OCI-LY7 (cell line): ENCODE measurements around the gene SMARCB1. TPM values are rescaled to one million over a fixed set of nuclear protein-coding genes. Genes with fewer than 3 reads are reported as not detected.

ENCODE experiments used
- BruUV-seq: library from RNA; stranded (reverse); fragments of 400-500 nt; replicated peaks from 2 replicates; lab custom pipeline; 2021; lab: Mats Ljungman, UMichigan
- CTCF ChIA-PET: fragments of 300-600 bp; sonication (Branson Sonifier 250); formaldehyde crosslinking; loops from one replicate; lab custom pipeline; 2022; ENCODE audit warnings: antibody characterized with exemption; ENCODE audit not compliant: unreplicated experiment; lab: Charles Lee
- POLR2A ChIA-PET: fragments of 300-600 bp; sonication (Branson Sonifier 250); formaldehyde crosslinking; loops from one replicate; lab custom pipeline; 2022; ENCODE audit warnings: antibody characterized with exemption; lab: Charles Lee
- DNase-seq: peaks from one replicate; pipeline ENCODE4 v3.0.0-alpha.2; 2015; ENCODE audit warnings: low spot score
- H2AFZ ChIP-seq: fragments of 200-600 bp; sonication (generic), shearing (Covaris generic); 2 replicates; pipeline ENCODE4 v1.6.1; 2014; ENCODE audit warnings: mild to moderate bottlenecking, antibody characterized with exemption, low read length, moderate library complexity
- H3K27ac ChIP-seq: fragments of 200-600 bp; sonication (generic); 2 replicates; pipeline ENCODE4 v1.5.1; 2014; ENCODE audit warnings: mixed run types, low read depth, mild to moderate bottlenecking, moderate library complexity, low read length, inconsistent platforms; ENCODE audit not compliant: poor library complexity, severe bottlenecking
- H3K36me3 ChIP-seq: fragments of 200-600 bp; sonication (generic); 2 replicates; pipeline ENCODE4 v1.6.1; 2014; ENCODE audit warnings: mild to moderate bottlenecking, antibody characterized with exemption, low read length, moderate library complexity, mixed read lengths; ENCODE audit not compliant: insufficient read depth
- H3K4me1 ChIP-seq: fragments of 200-600 bp; sonication (generic); 2 replicates; pipeline ENCODE4 v1.5.1; 2014; ENCODE audit warnings: mild to moderate bottlenecking, low read length; ENCODE audit not compliant: insufficient read depth, poor library complexity, severe bottlenecking
- H3K4me2 ChIP-seq: fragments of 200-600 bp; sonication (generic); 2 replicates; pipeline ENCODE4 v1.6.1; 2014; ENCODE audit warnings: mild to moderate bottlenecking, low read length
- H3K4me3 ChIP-seq: fragments of 200-600 bp; sonication (generic); 2 replicates; pipeline ENCODE4 v1.5.1; 2014; ENCODE audit warnings: mild to moderate bottlenecking, low read depth, low read length; ENCODE audit not compliant: poor library complexity, severe bottlenecking
- H3K79me2 ChIP-seq: fragments of 200-600 bp; sonication (generic); 2 replicates; pipeline ENCODE4 v1.6.1; 2016; ENCODE audit warnings: low read depth, mild to moderate bottlenecking, low read length, moderate library complexity, mixed read lengths; ENCODE audit not compliant: insufficient read depth
- H3K9me2 ChIP-seq: fragments of 200-600 bp; sonication (generic); 2 replicates; pipeline ENCODE4 v1.6.1; 2016; ENCODE audit warnings: mild to moderate bottlenecking, low read length, mixed read lengths; ENCODE audit not compliant: insufficient read depth
- H3K9me3 ChIP-seq: fragments of 200-600 bp; sonication (generic); 2 replicates; pipeline ENCODE4 v1.6.1; 2014; ENCODE audit warnings: mild to moderate bottlenecking, mixed run types, low read length, mixed read lengths
- H4K20me1 ChIP-seq: fragments of 200-600 bp; sonication (generic); 2 replicates; pipeline ENCODE4 v1.6.1; 2014; ENCODE audit warnings: mild to moderate bottlenecking, antibody characterized with exemption, low read length, moderate library complexity, mixed read lengths; ENCODE audit not compliant: insufficient read depth
- CTCF ChIP-seq: fragments of 200-600 bp; sonication (generic); conservative IDR thresholded peaks from 2 replicates; pipeline ENCODE4 v1.5.1; 2014; ENCODE audit warnings: mild to moderate bottlenecking, antibody characterized with exemption, low read length, moderate library complexity, mixed read lengths
- EZH2phosphoT487 ChIP-seq: fragments of 200-600 bp; sonication (generic); IDR thresholded peaks from 2 replicates; pipeline ENCODE4 v1.6.1; 2018; ENCODE audit warnings: low read depth, borderline replicate concordance, mild to moderate bottlenecking, mixed run types, antibody characterized with exemption, low read length, moderate library complexity, mixed read lengths
- intact Hi-C: fragments of 100-400 bp; cut with micrococcal nuclease; formaldehyde crosslinking; loops from one replicate; pipeline ENCODE4 v1.10.0; 2022; ENCODE audit not compliant: unreplicated experiment
- total RNA-seq, 2 experiments: library from RNA; depleted of rRNA in 1 of 2; stranded (reverse); fragments of >200 nt in 1 of 2; shearing (Covaris generic) in 1 of 2; gene quantifications; 2 replicates each; pipeline ENCODE4 v1.2.3, GENCODE V29; 2014 to 2022

Gene SMARCB1
- total RNA-seq, 2 experiments from 2014 or later, result 252 to 265 TPM

- CTCF ChIA-PET, result no interaction called here
Measured at GRCh38 chr22:23783265-23784150, 3.3 kb upstream of the SMARCB1 start.

DNA sequence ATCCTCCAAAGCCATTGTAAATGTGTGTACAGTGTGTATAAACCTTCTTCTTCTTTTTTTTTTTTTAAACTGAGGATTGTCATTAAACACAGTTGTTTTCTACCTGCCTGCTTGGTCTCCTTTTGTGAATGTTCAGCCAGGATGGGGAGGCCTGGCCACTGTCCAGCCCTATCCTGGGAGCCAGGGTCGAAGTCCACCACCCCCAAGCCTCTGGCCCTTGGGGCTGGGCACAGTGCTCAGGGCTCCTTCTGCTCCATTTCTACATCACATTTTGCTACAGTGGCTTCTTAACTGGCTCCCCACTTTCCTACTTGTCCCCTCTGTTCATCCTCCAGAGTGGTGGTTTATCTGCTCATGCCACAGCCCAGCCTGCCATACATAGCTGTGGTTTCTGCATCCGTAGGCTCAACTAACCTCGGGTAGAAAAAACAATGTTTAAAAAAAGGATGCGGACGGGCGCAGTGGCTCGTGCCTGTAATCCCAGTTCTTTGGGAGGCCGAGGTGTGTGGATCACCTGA is 2.5 kb upstream of the SMARCB1 start:
- Histone ChIP-seq H3K4me1 (peaks cover 35% of the 10 kb centered on the region), H3K4me3 (no peak overlapping the region), H3K9me3 (no peaks in the 10 kb centered on the region), H2AFZ (no peak overlapping the region), H3K27ac (no peak overlapping the region), H4K20me1 (peaks cover 17% of the 10 kb centered on the region), H3K36me3 (peaks cover 17% of the 10 kb centered on the region), H3K9me2 (no peaks in the 10 kb centered on the region), H3K4me2 (no peak overlapping the region; the same call in 1 of the 2 replicates), H3K79me2 (peaks cover 20% of the 10 kb centered on the region)
- intact Hi-C loops, result no loop called here
- TF ChIP-seq CTCF (no peak), EZH2phosphoT487 (no peak)
- CTCF ChIA-PET, result no interaction called here
- POLR2A ChIA-PET, result interaction anchor here (0.6 to 0.9 kb wide), 2 partner anchors 63 to 129 kb away, joined by 3 to 4 read pairs; no protein-coding TSS in a partner anchor
- DNase-seq, result no peak
- BruUV-seq, result no TSS peak

More at GRCh38 chr22:23783265-23784150, 3.3 kb upstream of the SMARCB1 start:
- peaks cover 27% of the 10 kb centered on the region for H3K4me1 ChIP-seq
- H4K20me1 ChIP-seq, result peaks cover 10% of the 10 kb centered on the region
- peaks cover 13% of the 10 kb centered on the region for H3K79me2 ChIP-seq
- H3K4me2 ChIP-seq, result no peak overlapping the region
- POLR2A ChIA-PET, result no interaction called here
- no peak overlapping the region for H3K4me3 ChIP-seq
- TF ChIP-seq EZH2phosphoT487 (no peak), CTCF (no peak)
- no peak for DNase-seq
- no peaks in the 10 kb centered on the region for H3K9me3 ChIP-seq
- H3K9me2 ChIP-seq, result no peaks in the 10 kb centered on the region
- H3K27ac ChIP-seq, result no peak overlapping the region
- H3K36me3 ChIP-seq, result peaks cover 9% of the 10 kb centered on the region
- intact Hi-C loops, result no loop called here
- no TSS peak for BruUV-seq
- no peak overlapping the region for H2AFZ ChIP-seq
